Stimulated activated CD8-positive, alpha-beta memory T cell treated with anti-CD3 and anti-CD28 coated beads, Interleukin-2, amount 100 ng/mL, for 48 hours (primary cell): ENCODE data around the gene TMPRSS4.

ENCODE experiments used
- DNase-seq, 2 donors: peaks; one replicate each; pipeline ENCODE4 v3.0.0-alpha.2; 2020; ENCODE audit warnings: low read depth in 2 of 2

The TMPRSS4 gene

DNA sequence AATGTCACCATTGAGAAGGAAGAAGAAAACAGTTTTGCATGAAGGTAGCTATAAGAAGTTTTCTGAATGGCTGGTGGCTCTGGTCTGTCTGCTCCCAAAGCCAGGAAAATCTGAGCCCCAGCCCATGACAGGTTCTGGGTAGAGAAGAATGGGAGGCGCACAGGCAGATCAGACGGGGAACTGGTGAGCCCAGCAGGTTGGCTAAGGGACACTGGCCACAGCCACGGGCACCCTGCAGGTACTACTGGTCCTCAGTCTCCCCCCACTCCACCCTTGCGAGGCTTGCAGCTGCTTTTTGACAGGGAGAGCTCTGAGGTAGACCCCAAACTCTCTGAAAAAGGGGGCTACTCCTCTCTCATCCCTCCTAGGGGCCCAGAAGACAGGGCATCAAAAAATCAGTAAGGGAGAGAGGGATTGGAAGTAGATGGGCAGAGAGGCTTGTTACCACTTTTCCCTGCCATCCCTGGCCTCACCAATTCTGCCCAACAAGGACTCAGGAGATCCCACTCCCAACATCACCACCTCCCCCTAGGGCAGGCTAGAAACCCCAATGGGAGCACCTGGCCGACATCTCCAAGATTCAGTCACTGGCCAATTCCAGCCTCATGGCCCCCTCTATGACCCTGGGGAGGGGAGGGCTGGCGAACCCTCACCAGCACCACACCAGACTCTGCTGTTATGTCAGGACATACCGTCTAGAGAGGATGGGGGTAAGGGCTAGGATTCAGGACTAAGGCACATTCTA, 58.3 kb downstream of the TMPRSS4 start:
- DNase-seq, result no peak

GRCh38 chr11:118135796-118136165, 58.9 kb downstream of the TMPRSS4 start:
- DNase-seq, result no peak

DNA sequence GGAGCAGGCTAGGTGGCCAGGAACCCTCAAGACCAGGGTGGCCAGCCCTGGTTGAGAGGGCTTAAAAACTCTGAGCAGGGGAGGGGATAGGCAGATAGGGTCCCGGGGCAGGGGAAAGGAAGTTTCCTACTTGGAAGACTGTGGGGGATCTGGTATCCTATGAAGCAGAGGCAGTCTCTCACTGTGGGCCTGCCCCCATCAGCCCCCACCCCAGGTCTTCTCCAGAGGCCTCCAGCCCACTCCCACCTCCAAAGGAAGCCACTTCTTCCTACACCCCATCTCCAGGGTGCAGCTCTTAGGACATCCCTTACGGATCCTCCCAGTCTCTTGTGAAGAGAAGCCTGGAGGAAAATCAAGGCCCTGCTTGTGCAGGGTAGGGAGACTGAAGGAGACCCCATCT, 59.5 kb downstream of the TMPRSS4 start:
- no peak for DNase-seq

DNA sequence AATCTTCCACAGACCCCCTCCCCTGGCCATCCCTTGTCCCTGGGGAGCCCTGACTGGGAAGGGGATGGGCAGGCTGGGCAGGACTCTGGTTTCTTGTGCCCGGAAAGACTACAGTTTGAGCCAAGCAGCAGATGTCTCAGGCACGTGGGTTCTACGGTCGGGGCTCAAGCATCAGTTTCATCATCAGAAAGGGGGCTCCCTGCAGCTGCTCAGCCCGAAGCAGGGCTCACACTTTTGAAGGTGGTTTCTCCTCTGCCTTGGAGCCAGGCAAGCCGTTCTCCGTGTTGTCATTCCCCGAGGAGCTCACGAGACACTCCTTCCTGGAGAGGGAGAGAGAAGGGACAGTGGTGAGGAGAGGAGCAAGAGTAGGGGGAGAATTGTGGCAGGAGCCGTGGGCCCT, 59.9 kb downstream of the TMPRSS4 start:
- DNase-seq, result no peak

GRCh38 chr11:118138839-118139420, 62.1 kb downstream of the TMPRSS4 start:
- DNase-seq, result no peak

DNA sequence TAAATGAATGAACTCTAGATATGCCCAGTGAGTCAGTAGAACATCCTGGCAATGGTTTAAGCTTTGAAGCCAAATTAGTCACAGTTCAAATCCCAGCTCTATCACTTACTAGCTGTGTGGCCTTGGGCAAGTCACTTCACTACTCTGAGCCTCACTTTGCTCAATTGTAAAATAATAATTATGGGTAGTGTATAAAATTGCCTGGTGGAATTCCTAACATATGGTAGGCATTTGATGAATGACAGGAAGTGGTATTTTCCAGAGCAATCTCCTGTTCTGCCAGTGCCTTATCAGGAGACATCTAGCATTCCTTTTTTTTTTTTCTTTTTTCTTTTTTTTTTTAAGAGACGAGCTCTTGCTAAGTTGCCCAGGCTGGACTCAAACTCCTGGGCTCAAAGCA, 62.7 kb downstream of the TMPRSS4 start:
- DNase-seq, result no peak

DNA sequence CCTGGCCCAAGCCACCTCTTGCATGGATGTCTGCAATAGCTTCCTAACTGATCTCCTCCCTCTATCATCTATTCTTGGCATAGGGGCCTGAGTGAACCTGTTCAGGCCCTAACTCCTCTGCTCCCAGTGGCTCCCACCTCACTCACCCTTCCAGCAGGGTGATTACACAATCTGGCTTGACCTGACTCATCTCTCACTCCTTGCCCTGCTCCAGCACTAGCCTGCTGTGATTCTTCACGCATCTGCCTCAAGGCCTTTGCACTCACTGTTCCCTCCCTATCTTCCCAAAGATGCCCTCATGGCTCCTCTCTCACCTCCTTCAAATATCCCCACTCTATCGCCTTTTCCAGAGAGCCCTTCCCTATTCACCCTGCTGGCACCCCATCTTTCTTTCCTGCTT, 65.2 kb downstream of the TMPRSS4 start:
- no peak for DNase-seq

- DNase-seq, result no peak
Observed at GRCh38 chr11:118142809-118143208, 65.9 kb downstream of the TMPRSS4 start.

DNA sequence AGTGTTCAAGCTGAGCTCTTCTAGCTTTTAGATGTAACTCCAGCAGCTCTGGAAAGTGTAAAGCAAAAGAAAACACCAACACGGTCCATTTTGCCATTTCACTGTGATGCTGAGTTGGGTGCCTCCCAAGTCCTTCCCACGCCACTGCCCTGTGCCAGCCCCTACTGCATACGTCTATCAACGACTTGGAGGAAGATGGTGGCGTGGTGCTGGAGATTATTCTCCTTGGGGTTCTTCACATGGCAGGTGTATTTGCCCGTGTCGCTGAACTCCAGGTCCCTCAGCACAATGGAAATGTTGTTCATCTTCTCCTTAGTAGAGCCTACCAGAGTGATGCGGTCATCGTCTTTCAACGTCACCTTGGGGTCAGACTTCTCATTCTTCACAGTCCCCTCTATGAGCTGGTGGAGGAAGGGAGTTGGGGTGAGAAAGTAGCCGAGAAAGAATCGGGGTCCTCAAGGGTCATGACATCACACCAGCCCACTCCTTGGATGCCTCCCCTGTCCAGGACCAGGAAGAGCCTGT, 66.8 kb downstream of the TMPRSS4 start:
- no peak for DNase-seq

DNA sequence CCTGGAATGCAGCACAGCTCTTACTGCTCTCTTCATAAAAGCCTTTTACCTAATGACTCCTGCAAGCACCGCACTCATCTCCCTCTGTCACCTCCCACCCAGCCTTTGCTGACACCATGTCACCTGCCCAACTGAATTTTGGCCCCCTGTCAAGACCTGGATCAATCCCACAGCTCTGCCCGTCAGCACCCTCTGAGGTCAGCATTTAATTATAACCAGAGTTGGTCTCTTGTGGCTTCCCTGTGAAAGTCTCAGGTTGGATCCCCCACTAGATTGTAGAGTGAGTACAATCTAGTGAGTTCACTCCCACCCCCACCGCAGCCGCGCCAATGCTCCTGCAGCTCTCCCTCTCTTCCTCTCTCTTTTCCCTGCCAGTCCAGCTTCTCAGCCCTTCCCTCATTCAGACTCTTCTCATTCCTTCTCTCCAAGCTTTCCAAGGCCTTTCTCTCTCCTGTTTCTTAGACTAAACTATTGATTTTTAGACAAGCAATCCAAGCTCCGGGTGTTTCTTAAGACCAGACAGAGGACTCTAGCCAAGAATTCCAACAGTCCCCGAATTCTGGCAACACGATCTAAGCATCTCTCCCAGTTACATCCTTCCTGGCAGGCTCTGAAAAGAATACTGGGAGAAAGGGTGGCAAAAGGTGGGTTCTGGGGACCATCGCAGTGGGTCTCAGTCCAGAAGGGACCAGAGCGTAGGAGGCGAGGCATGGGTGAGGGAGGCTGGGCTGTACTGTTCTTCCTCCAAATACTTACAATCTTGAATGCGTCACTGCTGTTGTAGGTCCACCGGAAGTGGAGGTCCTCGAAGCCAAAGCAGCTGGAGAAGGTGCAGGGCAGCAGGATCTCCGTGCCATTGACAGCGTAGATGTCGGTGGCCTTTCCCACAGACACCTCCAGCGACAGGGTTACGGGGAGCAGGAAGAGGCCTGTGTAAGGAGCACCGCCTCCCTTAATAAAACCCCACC, 67.7 kb downstream of the TMPRSS4 start:
- no peak for DNase-seq

- peak; percentile 83 to 85 for DNase-seq
Observed at GRCh38 chr11:118145285-118146227, 68.7 kb downstream of the TMPRSS4 start.

DNA sequence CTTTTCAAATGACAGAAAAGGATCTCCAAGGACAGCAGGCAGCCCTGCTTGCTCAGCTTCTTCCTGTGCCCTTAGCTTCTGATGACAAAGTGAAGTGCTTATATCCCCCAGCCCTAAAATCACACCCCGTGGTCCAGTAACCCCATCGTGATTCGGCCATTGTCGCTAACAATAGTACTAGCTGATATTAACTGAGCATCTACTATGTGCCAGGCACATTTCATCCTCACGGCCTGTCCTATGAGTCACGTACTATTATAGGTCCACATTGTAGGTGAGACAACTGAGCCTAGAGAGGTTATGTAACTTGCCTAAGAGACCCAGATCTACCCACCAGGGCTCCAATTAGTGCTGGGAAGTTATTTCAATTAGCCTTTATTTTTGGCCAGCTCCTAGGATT, 69.7 kb downstream of the TMPRSS4 start:
- no peak for DNase-seq

GRCh38 chr11:118147502-118147901, 70.6 kb downstream of the TMPRSS4 start:
- DNase-seq, result no peak

DNA sequence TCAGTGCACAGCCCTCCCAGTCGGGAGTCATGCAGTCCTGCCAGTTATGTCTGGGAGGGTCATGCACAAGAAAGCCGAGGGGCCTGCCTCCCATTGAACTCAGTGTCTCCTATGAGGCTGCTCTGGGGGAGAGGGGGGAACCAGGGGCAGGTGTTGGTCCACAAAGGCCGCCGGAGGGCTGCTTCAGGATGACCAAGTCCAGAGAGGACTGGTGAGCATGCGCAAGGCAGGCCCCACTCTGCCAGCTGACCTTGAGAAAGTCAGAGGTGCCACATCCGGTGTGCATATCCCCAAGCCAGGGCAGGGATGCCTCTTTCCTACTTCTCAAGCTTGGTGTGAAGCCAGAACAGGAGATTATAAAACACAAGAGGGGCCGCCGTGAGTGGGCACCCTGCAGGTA, 71.4 kb downstream of the TMPRSS4 start:
- no peak for DNase-seq

DNA sequence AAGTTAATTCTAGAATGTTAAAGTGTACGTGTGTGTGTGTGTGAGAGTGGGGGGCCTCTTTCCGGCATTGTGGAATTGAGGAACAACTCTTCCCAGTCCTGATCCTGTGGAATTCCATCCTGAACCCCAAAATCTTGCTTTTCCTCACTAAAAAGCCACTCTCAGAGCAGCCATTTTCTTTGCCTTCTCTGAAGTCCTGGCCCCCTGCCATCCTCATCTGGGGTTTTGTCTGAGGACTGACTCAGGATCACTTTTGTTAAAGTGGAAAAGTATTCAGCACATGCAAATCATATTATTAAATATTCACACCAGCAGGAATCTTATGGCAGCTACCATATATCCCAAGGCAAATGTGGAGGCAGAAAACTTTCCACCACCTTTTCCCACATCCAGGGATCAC, 72.0 kb downstream of the TMPRSS4 start:
- DNase-seq, result no peak

- no peak for DNase-seq
Observed at GRCh38 chr11:118149493-118149892, 72.6 kb downstream of the TMPRSS4 start.

DNA sequence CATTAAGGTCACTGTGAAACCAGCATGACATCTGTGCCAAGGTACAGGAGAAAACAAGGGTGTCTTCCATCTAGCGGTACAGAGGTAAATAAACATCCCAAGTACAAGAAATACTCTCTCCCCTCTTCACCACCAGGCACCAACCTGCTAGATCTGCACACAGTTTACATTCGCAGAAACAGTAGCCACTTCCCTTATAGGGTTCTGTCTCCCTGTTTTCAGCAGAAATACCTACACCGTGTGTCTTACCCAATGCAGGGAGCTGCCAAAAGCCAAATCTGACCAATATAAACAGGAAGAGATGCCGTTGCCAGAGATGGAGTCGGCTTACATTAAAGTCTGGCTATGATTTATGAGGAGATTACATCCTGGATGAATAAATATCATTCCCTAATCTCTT, 74.6 kb downstream of the TMPRSS4 start:
- DNase-seq, result no peak

- DNase-seq, result no peak
Observed at GRCh38 chr11:118152020-118152551, 75.2 kb downstream of the TMPRSS4 start.

DNA sequence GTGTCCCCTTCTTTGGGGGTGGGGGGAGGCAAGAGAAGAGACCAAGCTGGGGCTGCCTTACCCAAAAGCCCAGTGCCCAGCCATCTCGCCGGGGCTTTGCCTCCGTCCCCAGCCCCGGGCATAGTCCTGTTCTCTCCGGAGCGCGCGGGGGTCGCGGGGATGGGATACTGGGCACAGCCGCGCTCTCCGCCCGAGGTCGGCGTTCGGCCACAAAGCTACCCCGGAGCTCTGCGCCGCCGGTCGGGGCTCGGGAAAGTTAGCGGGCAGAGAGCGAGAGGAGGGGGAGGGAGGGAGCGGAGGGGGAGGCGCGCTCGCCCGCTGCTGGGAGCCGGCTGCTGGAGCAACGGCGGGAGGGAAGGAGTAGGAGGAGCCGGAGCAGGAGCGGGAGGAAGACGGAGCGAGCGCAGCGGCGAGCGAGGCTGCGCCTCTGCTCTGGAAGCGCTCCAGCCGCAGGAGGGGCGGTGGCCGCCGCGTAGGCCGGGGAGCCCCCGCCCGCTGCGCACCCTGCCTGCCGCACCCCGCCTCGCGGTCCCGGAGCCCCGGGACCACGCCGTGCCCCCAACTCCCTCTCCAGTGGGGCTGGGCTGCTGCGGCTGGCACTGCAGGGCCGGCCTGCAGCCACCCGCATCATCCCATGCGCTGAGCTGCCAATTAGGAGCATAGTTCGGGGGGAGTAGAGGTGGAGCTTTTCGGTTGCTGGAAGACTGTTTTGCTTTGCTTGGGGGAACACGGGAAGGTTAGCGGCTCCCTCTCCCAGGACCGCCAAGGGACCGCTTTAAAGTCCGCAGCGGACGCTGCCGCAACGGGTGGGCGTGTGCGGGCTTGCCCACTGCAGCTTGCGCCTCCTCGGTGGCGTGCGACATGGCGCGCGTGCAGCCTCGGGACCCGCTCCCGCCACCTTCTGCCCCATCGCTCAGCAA, 75.9 kb downstream of the TMPRSS4 start, which contains the start of gene SCN4B:
SCN4B (minus strand) TSS at position 272 of the 920 bp plus-strand sequence; CDS start at position 122, 150 bp downstream.
- no peak for DNase-seq

DNA sequence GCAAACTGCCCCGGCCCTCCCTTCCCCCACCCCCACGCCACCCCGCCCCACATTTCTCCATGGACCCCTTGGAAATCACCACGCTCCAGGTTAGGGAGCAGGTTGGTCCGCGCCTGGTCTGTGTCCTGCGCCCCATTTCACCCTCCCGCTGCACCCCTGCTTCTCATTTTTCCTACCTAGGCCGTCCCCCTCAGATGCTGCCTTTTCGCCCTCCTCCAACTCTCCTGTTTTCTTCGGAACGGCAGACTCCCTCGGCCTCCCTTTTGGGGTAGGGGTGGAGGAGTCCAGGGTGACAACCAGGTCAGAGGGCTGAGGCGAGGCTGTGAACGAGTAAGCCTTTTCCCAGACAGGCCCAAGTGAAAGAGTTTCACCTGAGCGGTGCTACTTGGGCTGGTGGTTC, 76.6 kb downstream of the TMPRSS4 start:
- DNase-seq, result no peak
